ENCODE results near the gene SLC38A10.

Gene SLC38A10

DNA sequence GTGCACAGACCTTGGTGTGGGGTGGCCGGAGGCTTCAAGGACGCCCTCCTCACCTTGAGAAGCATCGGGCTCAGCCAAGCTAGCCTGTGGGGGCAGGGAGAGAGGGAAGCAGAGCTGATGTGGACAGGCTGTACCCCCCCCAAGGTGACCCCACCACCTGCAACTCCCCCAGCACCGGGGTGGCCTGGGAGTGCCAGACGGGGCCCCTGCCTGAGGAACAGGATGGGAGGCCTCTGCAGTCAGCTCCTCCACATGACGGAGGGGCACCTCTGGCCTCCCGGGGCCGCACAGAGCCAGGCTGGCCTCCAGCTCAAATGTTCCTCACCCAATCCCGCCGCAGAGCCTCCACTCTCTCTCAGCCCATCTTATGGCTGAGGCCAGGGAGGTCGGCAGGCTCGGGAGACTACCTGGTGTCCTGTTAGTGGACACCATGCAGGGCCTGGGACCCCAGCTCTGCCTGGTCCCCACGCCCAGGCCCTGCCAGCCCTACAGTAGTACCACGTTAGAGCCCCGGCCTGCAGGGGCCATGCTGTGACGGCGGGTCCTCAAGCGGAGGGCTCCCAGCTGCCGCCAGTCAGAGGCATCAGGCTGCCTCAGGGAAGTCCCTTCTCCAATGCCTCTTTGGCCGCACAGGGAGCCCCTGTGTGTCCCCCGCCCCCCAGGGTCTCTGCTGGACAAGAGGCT, 19.4 kb upstream of the SLC38A10 start:
- Histone ChIP-seq H3K4me3 (ENCODE audit: low read length) (no peak overlapping the region), H3F3A (ENCODE audit: control insufficient read depth, insufficient read depth) (no peaks in the 10 kb centered on the region), H4K20me1 (ENCODE audit: control insufficient read depth, insufficient read depth, low read depth, low read length) (no peaks in the 10 kb centered on the region), H3K4me1 (ENCODE audit: control insufficient read depth, low read length) (no peaks in the 10 kb centered on the region), H3K9me2 (replicated peaks; ENCODE audit: control insufficient read depth, low read length) (no peaks in the 10 kb centered on the region), H3K79me2 (ENCODE audit: control insufficient read depth, low read length) (no peaks in the 10 kb centered on the region), H3K9me3 (ENCODE audit: control insufficient read depth, insufficient read depth, low read length) (no peaks in the 10 kb centered on the region), H3K36me3 (ENCODE audit: control insufficient read depth, low read length) (no peaks in the 10 kb centered on the region), H3K4me2 (ENCODE audit: low read length) (no peak overlapping the region), H3K27me3 (ENCODE audit: control insufficient read depth, low read length) (no peaks in the 10 kb centered on the region), H3K27ac (ENCODE audit: low read depth, low read length) (no peak overlapping the region)
- no peak for TF ChIP-seq EZH2phosphoT487 (IDR thresholded peaks at IDR 0.05; ENCODE audit: borderline replicate concordance, low read length)
- TF ChIP-seq, protein P1, sequence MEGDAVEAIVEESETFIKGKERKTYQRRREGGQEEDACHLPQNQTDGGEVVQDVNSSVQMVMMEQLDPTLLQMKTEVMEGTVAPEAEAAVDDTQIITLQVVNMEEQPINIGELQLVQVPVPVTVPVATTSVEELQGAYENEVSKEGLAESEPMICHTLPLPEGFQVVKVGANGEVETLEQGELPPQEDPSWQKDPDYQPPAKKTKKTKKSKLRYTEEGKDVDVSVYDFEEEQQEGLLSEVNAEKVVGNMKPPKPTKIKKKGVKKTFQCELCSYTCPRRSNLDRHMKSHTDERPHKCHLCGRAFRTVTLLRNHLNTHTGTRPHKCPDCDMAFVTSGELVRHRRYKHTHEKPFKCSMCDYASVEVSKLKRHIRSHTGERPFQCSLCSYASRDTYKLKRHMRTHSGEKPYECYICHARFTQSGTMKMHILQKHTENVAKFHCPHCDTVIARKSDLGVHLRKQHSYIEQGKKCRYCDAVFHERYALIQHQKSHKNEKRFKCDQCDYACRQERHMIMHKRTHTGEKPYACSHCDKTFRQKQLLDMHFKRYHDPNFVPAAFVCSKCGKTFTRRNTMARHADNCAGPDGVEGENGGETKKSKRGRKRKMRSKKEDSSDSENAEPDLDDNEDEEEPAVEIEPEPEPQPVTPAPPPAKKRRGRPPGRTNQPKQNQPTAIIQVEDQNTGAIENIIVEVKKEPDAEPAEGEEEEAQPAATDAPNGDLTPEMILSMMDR (IDR thresholded peaks at IDR 0.05; ENCODE audit: low read depth, low read length, poor library complexity, severe bottlenecking), result no peak

DNA sequence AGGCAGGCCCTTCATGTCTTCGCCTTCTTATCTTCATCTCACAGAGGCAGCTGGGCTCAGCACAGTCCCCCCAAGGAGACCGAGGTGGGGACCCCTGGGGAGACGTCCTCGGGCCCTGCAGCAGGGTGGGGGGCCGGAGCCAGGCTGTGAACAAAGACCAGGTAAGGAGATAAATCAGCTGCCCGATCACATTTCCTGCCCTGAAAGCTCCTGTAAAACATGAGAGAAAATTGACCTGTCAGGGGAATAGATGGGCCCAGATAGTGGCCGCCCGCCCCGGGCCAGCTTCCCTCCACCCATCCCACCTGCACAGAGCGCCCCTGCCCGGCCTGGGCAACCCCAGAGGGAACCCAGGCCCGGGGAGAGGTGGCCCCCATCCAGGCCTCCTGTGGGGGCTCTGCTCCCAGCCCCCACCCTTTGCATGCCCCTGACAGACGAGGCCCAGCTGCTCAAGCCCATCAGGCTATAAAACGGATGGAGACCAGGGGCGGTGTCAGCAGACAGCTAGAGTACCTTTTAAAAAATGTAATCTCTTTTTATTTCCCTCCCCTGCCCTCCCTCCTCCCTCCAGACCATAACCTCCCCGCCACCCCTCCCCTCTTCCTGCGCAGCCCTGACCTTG, 18.8 kb upstream of the SLC38A10 start:
- H4K20me1 ChIP-seq (ENCODE audit: control insufficient read depth, insufficient read depth, low read depth, low read length), result no peaks in the 10 kb centered on the region
- no peaks in the 10 kb centered on the region for H3K9me2 ChIP-seq (replicated peaks; ENCODE audit: control insufficient read depth, low read length)
- H3K36me3 ChIP-seq (ENCODE audit: control insufficient read depth, low read length), result no peaks in the 10 kb centered on the region
- H3K9me3 ChIP-seq (ENCODE audit: control insufficient read depth, insufficient read depth, low read length), result no peaks in the 10 kb centered on the region
- no peaks in the 10 kb centered on the region for H3K27me3 ChIP-seq (ENCODE audit: control insufficient read depth, low read length)
- H3K4me3 ChIP-seq (ENCODE audit: low read length), result no peak overlapping the region
- no peaks in the 10 kb centered on the region for H3F3A ChIP-seq (ENCODE audit: control insufficient read depth, insufficient read depth)
- no peak for TF ChIP-seq EZH2phosphoT487 (IDR thresholded peaks at IDR 0.05; ENCODE audit: borderline replicate concordance, low read length)
- TF ChIP-seq, protein P1 (IDR thresholded peaks at IDR 0.05; ENCODE audit: low read depth, low read length, poor library complexity, severe bottlenecking), result no peak
- H3K4me1 ChIP-seq (ENCODE audit: control insufficient read depth, low read length), result no peaks in the 10 kb centered on the region
- H3K4me2 ChIP-seq (ENCODE audit: low read length), result no peak overlapping the region
- H3K27ac ChIP-seq (ENCODE audit: low read depth, low read length), result no peak overlapping the region
- H3K79me2 ChIP-seq (ENCODE audit: control insufficient read depth, low read length), result no peaks in the 10 kb centered on the region

DNA sequence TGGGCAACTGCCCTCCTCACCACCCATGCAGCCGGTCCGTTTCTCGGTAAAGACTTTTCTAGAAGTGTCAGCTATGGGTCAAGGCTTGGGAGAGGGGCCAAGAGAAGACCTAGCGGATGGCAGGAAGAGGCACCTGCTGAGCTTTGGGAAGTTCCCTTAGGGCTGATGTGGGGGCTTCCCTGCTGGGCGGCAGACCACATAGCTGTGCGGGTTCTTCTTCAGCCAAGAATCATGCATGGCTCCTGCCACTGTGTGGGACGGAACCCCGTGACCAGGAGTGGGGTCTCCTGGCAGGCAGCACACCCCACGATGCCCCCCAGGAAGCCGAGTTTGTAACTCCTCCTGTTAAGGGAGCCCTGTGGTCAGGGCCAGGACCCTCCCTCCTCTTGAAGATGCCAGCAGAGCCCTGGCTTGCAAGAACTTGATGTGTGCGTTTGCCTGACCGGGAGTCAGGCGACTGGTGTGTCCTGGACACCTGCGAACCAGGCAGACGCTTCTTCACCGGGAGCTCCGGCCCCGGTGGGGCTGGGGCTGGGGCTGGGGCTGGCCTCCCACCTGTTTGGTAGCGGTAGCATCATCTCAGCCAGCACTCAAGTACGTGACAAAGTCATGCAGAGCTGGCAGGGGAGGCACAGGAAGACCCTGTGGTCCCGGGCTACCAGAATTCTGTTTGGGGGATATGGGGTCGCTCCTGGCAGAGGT, 17.7 kb upstream of the SLC38A10 start:
- Histone ChIP-seq H4K20me1 (ENCODE audit: control insufficient read depth, insufficient read depth, low read depth, low read length) (no peaks in the 10 kb centered on the region), H3K27ac (ENCODE audit: low read depth, low read length) (no peak overlapping the region), H3K9me2 (replicated peaks; ENCODE audit: control insufficient read depth, low read length) (no peaks in the 10 kb centered on the region), H3K36me3 (ENCODE audit: control insufficient read depth, low read length) (no peaks in the 10 kb centered on the region), H3K4me3 (ENCODE audit: low read length) (no peak overlapping the region), H3F3A (ENCODE audit: control insufficient read depth, insufficient read depth) (no peaks in the 10 kb centered on the region), H3K27me3 (ENCODE audit: control insufficient read depth, low read length) (no peaks in the 10 kb centered on the region), H3K79me2 (ENCODE audit: control insufficient read depth, low read length) (no peaks in the 10 kb centered on the region), H3K4me1 (ENCODE audit: control insufficient read depth, low read length) (no peaks in the 10 kb centered on the region), H3K9me3 (ENCODE audit: control insufficient read depth, insufficient read depth, low read length) (no peaks in the 10 kb centered on the region), H3K4me2 (ENCODE audit: low read length) (no peak overlapping the region)
- TF ChIP-seq EZH2phosphoT487 (IDR thresholded peaks at IDR 0.05; ENCODE audit: borderline replicate concordance, low read length), result no peak
- TF ChIP-seq, protein P1 (IDR thresholded peaks at IDR 0.05; ENCODE audit: low read depth, low read length, poor library complexity, severe bottlenecking), result no peak
